ENCODE data around the gene FAM83D.

DNA sequence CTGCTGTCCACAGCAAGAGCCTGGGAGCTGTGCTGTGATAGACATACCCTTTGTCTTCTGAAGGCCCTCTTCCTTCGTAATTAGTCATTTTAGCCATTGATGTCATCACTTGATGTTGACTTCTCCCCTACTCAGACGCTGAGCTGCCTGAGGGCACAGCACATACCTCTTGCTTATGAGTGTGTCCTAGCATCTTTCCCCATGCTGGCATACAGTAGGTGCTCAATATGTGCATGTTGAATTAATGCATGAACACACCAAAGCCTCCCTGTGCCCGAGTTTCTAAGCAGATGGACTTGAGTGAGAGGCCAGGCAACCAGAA is 35.8 kb upstream of the FAM83D start:
- TF ChIP-seq, protein P1, sequence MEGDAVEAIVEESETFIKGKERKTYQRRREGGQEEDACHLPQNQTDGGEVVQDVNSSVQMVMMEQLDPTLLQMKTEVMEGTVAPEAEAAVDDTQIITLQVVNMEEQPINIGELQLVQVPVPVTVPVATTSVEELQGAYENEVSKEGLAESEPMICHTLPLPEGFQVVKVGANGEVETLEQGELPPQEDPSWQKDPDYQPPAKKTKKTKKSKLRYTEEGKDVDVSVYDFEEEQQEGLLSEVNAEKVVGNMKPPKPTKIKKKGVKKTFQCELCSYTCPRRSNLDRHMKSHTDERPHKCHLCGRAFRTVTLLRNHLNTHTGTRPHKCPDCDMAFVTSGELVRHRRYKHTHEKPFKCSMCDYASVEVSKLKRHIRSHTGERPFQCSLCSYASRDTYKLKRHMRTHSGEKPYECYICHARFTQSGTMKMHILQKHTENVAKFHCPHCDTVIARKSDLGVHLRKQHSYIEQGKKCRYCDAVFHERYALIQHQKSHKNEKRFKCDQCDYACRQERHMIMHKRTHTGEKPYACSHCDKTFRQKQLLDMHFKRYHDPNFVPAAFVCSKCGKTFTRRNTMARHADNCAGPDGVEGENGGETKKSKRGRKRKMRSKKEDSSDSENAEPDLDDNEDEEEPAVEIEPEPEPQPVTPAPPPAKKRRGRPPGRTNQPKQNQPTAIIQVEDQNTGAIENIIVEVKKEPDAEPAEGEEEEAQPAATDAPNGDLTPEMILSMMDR (IDR thresholded peaks at IDR 0.05; ENCODE audit: low read depth, low read length), result no peak
- no peak for TF ChIP-seq EZH2phosphoT487 (IDR thresholded peaks at IDR 0.05; ENCODE audit: low read depth)

Measured in OCI-LY3 (cell line).